HepG2 (cell line): ENCODE measurements around the gene PTPRN. TPM values are rescaled to one million over a fixed set of nuclear protein-coding genes. Genes with fewer than 3 reads are reported as not detected.

Experiments
- AKNA ChIP-seq: sonication (generic); formaldehyde crosslinking; IDR thresholded peaks from 2 replicates; pipeline ENCODE4 v1.4.0; 2020; ENCODE audit warnings: missing genetic modification reagents, borderline replicate concordance
- ATF5 ChIP-seq: sonication (generic); formaldehyde crosslinking; IDR thresholded peaks from 2 replicates; pipeline ENCODE4 v1.4.0; 2020; ENCODE audit warnings: mild to moderate bottlenecking, low read depth, missing genetic modification reagents
- CENPBD1 ChIP-seq: sonication (generic); formaldehyde crosslinking; IDR thresholded peaks from 2 replicates; pipeline ENCODE4 v1.8.0; 2022; ENCODE audit warnings: missing genetic modification reagents, low read depth, mild to moderate bottlenecking, borderline replicate concordance
- CERS6 ChIP-seq: sonication (generic); formaldehyde crosslinking; IDR thresholded peaks from 2 replicates; pipeline ENCODE4 v1.5.0; 2020; ENCODE audit warnings: missing genetic modification reagents
- EZH2 ChIP-seq: conservative IDR thresholded peaks from 2 replicates; pipeline ENCODE4 v1.6.1; 2012; ENCODE audit warnings: mild to moderate bottlenecking, low read depth, low read length, moderate library complexity
- KDM2A ChIP-seq: sonication (generic); formaldehyde crosslinking; IDR thresholded peaks from 2 replicates; pipeline ENCODE4 v1.4.0; 2020; ENCODE audit warnings: low read depth, missing genetic modification reagents, borderline replicate concordance
- KDM5A ChIP-seq: fragments of 200-600 bp; sonication (generic); IDR thresholded peaks from 2 replicates; pipeline ENCODE4 v1.7.0; 2018; ENCODE audit warnings: antibody characterized with exemption, mild to moderate bottlenecking, low read length, borderline replicate concordance
- MLLT10 ChIP-seq: sonication (generic); formaldehyde crosslinking; IDR thresholded peaks from 2 replicates; pipeline ENCODE4 v1.4.0; 2020; ENCODE audit warnings: missing genetic modification reagents
- NFAT5 ChIP-seq: sonication (generic); formaldehyde crosslinking; IDR thresholded peaks from 2 replicates; pipeline ENCODE4 v1.4.0; 2020; ENCODE audit warnings: missing genetic modification reagents
- PAWR ChIP-seq: sonication (generic); formaldehyde crosslinking; IDR thresholded peaks from 2 replicates; pipeline ENCODE4 v1.4.0; 2020; ENCODE audit warnings: missing genetic modification reagents, mild to moderate bottlenecking, borderline replicate concordance
- RFXANK ChIP-seq: IDR thresholded peaks from 2 replicates; pipeline ENCODE4 v1.6.1; 2016
- ZNF572 ChIP-seq: sonication (generic); formaldehyde crosslinking; IDR thresholded peaks from 2 replicates; pipeline ENCODE4 v1.5.1; 2020; ENCODE audit warnings: mild to moderate bottlenecking, missing genetic modification reagents
- ZNF580 ChIP-seq: IDR thresholded peaks from 2 replicates; pipeline ENCODE4 v1.6.1; 2016; ENCODE audit warnings: low read depth, borderline replicate concordance
- ZNF605 ChIP-seq: sonication (generic); formaldehyde crosslinking; IDR thresholded peaks from 2 replicates; pipeline ENCODE4 v1.8.0; 2022; ENCODE audit warnings: mild to moderate bottlenecking, missing genetic modification reagents
- polyA plus RNA-seq, 8 experiments: library from polyadenylated mRNA; depleted of rRNA in 3 of 8; stranded (reverse) in 7 of 8; unstranded in 1 of 8; fragments of >200 nt; fragmentation: Illumina TruSeq in 4 of 8; extraction: Trizol in 4 of 8; gene quantifications; 2 replicates each; pipeline versions ENCODE4 v1.2.1 to v1.2.3, GENCODE V29; 2011 to 2016; ENCODE audit warnings: low read depth in 4 of 8, missing spikeins in 1 of 8, mixed read lengths in 1 of 8; ENCODE audit not compliant: insufficient read depth in 1 of 8
- total RNA-seq, 5 experiments: library from RNA; depleted of rRNA; stranded (reverse); fragments of >200 nt; fragmentation: Illumina TruSeq; extraction: Trizol; gene quantifications; 2 replicates each; pipeline ENCODE4 v1.2.3, GENCODE V29; 2016; ENCODE audit warnings: low read depth in 1 of 5

PTPRN gene
- total and polyA plus RNA-seq, 2 of the 13 experiments (the other 11 are each of a cell fraction or from before 2014, with no cell fraction given) = 0.26 TPM; not detected in 1

DNA sequence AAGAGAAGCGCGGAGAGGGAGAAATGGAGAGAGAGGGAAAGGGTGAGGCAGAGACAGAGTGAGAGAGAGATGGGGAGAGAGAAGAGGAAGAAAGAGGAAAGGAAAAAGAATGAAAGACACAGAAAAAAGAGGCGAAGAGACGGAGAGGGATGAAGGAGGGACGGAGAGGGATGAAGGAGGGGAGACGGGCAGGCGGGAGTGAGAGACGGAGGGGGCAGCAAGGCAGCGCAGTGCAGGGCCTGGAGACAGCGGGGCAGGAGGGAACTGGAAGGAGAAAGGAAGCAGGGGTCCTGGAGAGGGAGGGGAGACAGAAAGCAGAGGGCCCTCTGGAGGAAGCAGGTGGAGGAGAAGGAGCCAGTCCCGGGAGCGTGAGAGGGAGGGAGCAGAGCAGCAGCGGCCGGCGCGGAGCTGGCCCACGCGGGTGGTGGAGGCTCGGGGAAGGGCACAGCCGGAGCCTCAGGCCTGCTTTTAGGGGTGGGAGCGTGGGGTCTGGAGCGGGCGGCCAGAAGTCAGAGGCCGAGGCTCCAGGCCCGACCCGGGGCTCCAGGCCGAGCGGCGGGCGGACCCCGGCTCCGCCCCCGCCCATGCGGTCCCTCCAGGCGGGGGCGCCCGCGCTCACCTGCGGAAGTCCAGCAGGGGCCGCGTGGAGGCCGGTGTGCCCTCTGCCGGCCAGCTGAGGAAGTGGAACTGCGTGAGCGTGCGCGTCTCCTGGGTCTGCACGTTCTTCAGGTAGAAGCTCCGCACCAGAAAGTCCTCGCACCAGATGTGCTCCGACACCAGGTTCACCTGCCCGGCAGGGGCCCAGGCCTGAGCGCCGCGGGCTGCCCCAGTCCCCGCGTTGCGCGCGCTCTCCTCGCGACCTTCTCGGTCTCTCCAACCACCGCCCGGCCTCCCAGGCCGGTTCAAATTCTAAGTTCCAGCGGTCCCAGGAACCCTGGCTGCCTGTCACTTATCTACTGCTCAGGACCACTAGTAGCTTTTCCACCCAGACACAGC, 14.5 kb downstream of the PTPRN start (continued):
- TF ChIP-seq CERS6 (CRISPR knock-in tag) = peak; percentile 49; the same call in 1 of the 2 replicates
- 0 out of 2 replicates have a peak, but pooled peaks have one; percentile 55 for TF ChIP-seq RFXANK
- TF ChIP-seq ZNF605 = no peak; the same call in 1 of the 2 replicates
- peak; percentile 82; the same call in 1 of the 2 replicates for TF ChIP-seq PAWR (CRISPR knock-in tag)
- TF ChIP-seq ZNF572 (CRISPR knock-in tag) = 0 out of 2 replicates have a peak, but pooled peaks have one; percentile 86
- no peak for TF ChIP-seq MLLT10 (CRISPR knock-in tag)
- TF ChIP-seq ATF5 (CRISPR knock-in tag) = no peak
- no peak for TF ChIP-seq KDM5A
- peak; percentile 54; the same call in 1 of the 2 replicates for TF ChIP-seq NFAT5 (CRISPR knock-in tag)
- TF ChIP-seq KDM2A (CRISPR knock-in tag) = peak; percentile 98
- peak; percentile 19; the same call in 1 of the 2 replicates for TF ChIP-seq CENPBD1 (CRISPR knock-in tag)
- TF ChIP-seq EZH2 = no peak
- 0 out of 2 replicates have a peak, but pooled peaks have one; percentile 16 for TF ChIP-seq ZNF580 (CRISPR knock-in tag)
- TF ChIP-seq AKNA (CRISPR knock-in tag) = no peak
